HG02759 (cell line): ENCODE measurements around the gene EMX1.

Experiments
- ATAC-seq: cut with Tn5 transposase; IDR thresholded peaks from one replicate; pipeline ENCODE4 v1.9.1; 2021; ENCODE audit warnings: mild to moderate bottlenecking, moderate library complexity; ENCODE audit not compliant: unreplicated experiment

Gene EMX1

DNA sequence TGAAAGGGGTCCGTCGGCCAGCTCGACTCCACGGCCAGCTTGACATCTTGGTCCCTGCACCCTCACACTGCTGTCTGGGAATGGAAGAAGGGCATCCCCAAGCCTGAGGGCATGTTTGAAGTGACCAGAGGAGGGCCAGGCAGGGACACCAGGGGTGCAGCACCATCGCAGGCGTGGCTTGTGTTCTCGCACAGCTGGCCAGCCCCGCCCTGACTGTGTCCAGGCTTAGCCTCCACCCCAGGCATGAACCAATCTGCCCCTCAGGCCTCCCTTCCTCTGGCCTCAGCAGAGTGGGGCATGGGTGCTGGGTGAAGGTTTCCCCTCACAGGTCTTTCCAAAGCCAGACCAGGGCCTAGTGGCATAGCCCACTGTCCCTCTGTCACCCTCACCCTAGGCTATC lies 25.0 kb downstream of the EMX1 start:
- no peak for ATAC-seq

DNA sequence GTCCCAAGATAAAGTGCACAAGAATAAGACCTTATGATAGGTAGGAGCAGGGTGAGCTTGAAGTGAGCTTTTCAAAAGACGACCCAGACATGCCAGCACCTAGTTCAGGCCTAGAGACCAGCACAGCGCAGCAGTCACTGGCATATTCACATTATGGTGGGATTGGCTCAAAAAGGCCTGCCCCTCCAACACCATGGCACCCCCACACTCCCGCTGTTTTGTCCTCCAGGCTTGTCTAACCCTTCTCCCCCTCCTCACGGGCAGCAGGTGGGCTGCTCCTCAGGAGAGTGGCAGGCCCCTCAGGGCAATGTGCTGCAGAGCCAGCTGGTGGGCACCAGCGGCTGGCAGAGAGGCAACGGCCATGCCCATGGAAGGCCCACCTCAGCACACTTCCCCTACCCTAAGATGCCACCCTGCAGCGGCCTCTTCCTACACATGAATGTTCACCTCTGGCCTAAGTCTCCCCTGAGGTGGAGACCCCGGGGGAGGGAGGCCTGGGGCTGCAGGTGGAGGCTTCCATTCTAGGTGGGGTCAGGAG lies 25.6 kb downstream of the EMX1 start:
- ATAC-seq: no peak

DNA sequence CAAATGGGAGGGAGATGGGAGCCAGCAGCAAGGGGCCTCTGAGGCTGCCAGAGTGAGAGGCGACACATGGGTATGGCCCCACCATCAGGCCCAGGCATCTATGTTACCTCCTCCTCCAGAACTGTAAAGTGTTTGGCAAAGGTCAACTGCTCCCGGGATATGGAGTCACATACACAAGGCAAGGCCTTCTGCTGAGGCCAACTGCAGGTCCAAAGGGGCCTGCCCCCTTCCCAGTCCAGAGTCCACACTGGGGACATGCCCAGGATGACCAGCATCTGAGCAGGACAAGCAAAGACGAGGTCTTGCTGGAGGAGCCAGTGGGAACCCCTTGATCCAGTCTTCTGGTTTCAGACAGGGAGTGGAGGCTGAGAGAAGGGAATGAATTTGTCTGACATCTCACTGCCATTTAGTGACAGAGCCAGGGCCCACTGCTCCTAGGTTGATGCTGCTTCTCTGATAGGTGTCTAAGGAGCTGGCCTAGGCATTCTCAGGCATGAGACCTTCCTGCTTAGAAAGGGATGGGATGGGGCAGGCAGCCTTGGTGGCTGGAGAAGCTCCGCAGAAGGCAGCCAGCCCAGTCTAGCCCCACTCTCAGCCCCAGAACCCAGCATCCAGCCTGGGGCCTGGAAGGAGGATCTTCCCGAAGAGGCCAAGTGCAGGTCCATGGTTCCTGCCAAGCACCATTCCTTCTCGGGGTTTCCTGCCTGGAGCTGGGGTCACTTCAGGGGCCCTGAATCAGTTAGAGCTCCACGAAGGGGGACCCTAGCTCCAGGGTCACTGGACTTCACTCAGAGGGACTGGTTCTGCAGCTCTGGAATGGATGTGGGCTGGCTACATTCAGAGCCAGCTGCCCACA lies 26.4 kb downstream of the EMX1 start:
- no peak for ATAC-seq

- no peak for ATAC-seq
These were observed 27.6 kb downstream of the EMX1 start for GRCh38 chr2:72944804-72945449.

- no peak for ATAC-seq
These were observed 28.2 kb downstream of the EMX1 start for GRCh38 chr2:72945450-72946019.

DNA sequence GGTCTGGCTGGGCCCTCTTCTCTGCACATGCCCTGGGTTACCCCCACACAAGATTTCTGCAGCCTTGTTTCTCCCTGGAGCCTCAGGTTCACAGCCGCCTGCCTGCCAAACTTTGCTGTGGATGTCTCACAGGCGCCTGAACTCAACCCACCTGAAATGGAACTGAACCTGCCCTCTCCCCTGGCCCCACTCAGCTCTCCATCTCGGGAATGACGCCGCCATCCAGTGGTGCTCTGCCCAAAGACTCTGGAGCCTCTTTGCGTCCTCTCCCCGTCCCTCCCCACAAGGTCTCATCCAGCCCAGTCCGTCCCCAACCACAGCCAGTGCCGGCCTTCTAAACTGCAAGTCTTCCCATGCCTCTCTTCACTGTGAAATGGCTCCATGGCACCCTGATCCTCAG lies 29.1 kb downstream of the EMX1 start:
- ATAC-seq: no peak

DNA sequence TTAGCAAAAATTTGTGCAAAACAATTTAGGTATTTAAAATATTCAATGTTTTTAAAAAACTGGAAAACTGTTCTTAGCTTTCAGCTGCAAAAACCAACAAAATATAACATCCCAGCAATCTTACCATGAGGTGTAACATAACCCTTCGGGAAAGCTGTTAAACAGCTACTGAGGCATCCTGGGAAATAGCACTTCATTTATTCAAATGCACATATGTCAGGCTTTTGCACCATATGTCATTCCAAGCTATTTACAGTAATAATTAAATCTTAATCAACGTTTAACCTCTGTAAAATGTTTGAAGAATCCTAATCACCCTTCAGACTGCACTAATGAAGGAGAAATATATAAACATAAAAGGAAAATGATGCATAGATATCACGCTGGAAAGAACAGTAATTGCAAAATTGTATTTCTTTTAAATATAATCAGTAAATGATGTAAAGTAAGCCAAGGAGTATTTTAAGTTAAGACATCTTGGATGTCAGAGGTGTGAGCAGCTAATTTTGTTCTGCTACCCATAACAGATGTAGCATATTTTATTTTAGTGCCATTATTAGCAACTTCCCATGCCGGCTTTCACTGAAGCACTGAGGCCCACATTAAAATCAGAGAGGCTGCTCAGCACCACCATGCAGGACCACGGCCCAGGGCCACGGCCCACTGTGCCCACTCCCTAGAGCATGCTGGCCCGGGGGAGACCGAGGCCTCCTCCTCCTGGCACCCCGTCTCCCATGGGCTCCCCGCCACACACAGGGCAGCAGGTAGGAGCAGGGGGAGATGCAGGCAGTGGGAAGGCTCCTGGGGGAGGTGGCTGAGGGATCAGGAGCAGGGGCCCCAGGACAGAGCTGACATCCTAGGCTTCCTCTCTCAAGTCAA lies 30.9 kb downstream of the EMX1 start:
- no peak for ATAC-seq

DNA sequence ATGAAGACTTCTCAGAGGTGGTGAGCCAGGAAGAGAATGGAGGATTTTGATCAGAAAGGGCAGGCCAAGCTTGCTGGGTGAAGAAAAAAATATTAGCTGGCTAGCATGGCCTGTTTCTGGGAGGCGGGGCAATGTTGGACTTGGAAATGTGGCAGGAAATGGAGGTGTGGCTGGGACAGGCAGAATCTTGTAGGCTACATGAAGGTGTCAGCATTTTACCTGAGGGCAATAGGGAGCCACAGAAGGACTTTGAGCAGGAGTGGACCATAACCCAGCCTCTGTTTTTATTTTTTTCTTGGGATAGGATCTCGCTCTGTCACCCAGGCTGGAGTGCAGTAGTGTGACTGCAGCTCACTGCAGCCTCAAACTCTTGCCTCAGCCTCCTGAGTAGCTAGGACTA lies 31.7 kb downstream of the EMX1 start:
- ATAC-seq: no peak

DNA sequence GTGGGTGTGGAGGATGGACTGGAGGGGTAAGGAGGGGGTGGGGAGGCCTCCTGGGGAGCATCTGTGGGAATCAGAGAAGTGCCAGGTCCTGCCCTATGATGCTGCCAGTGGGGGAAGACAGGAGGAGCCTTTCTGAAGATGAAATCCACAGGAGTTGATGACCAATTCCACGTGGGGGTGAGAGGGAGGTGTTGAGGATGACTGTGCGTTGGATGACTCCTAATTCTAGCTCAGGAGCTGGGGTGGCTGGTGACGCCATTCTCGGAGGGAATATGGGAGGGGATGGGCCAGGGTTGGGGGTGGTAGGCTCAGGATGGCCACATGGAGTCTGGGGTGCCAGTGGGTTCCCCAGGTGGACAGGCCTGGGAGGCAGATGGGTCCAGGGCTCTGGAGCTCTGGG lies 32.3 kb downstream of the EMX1 start:
- ATAC-seq: no peak

- ATAC-seq: no peak
These were observed 33.4 kb downstream of the EMX1 start for GRCh38 chr2:72950558-72951255.

GRCh38 chr2:72951303-72952095 lies 34.2 kb downstream of the EMX1 start:
- ATAC-seq: no peak

GRCh38 chr2:72952110-72952823 lies 34.9 kb downstream of the EMX1 start:
- no peak for ATAC-seq

DNA sequence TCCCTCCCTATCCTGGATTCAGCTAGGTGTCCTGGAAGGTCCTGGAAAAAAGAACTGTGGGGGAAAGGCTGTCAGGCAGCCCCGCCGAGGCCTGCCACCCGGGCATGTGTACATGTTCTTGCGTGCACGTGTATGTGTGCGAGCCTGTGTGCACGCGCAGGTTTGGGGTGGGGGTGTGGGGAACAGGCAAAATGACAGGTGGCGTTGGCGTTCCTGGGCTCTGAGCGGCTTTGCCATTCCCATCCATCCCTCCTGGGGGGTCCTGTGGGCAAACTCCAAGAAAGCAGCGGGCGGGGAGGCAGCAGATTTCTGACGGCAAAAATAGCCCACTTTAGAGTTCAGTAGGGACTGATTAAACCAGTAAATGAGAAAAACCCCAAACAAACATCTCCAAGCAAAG lies 35.6 kb downstream of the EMX1 start:
- no peak for ATAC-seq

- no peak for ATAC-seq
These were observed 36.2 kb downstream of the EMX1 start for GRCh38 chr2:72953528-72953927.

GRCh38 chr2:72953976-72954375 lies 36.7 kb downstream of the EMX1 start:
- ATAC-seq: no peak

DNA sequence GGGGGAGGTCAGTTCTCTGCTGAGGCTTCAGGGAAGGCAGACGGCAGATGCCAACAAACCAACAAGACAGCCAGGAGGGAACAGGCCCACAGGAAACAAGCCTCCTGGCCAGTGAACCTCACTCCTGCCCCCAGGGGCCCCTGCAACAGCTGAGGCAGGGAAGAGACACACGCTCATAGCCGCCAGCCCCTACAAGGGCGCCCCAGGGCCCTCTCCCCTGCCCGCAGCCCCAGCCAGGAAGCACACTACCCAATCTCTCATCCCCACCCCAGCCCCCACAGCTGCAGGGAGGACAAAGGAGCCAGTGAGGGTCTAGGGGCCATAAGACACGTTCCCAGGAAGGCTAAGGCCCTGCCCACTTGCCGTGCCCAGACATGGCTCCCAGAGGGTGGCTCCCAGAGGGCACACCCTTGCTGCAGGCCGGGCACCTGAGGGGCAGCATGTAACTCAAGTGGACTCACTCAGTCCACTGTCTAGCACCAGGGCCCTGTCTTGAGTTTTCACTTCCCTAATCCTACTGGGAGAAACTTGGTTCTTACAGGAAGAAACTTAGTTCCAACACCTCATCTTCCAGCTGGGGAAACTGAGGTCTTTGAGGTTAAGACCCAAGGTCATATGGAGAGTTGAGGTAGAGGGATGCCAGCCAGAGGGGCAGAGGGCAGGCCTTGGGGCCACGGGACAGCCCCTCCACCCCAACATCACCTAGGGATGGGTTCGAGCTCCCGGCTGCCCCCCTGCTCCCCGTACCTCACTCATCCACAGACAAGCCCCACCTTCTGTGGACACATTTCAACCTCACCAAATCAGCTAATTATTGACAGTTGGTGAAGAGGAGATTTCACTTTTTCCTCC lies 37.3 kb downstream of the EMX1 start:
- ATAC-seq: no peak

- no peak for ATAC-seq
These were observed 38.1 kb downstream of the EMX1 start for GRCh38 chr2:72955228-72956049.
